Thyroid gland (tissue), 4 donors: ENCODE measurements around the gene WDR86. TPM values are rescaled to one million over a fixed set of nuclear protein-coding genes. Genes with fewer than 3 reads are reported as not detected.
A peak's percentile ranks its signal among the peaks of the same experiment; 100 is the strongest.

ENCODE experiments used
- DNase-seq, 2 donors: peaks; one replicate each; pipeline ENCODE4 v3.0.0-alpha.2; 2019
- H3K27ac ChIP-seq, 3 donors: fragments of 200-600 bp; sonication (generic); 1 replicate in 2 of 3; 2 replicates in 1 of 3; pipeline ENCODE4 v1.5.1; 2016 to 2019; ENCODE audit warnings: mild to moderate bottlenecking in 1 of 3, moderate library complexity in 1 of 3
- H3K27me3 ChIP-seq: fragments of 200-600 bp; sonication (generic); one replicate; pipeline ENCODE4 v1.5.1; 2019
- H3K36me3 ChIP-seq, 2 donors: fragments of 200-600 bp; sonication (generic); one replicate each; pipeline ENCODE4 v1.5.1; 2016 to 2019
- H3K4me1 ChIP-seq, 2 donors: fragments of 200-600 bp; sonication (generic); one replicate each; pipeline ENCODE4 v1.5.1; 2017 to 2019
- H3K4me3 ChIP-seq, 3 donors: fragments of 200-600 bp; sonication (generic); replicated peaks in 1 of 3; 1 replicate in 2 of 3; 2 replicates in 1 of 3; pipeline ENCODE4 v1.5.1; 2016; ENCODE audit warnings: mild to moderate bottlenecking in 1 of 3
- H3K9me3 ChIP-seq: fragments of 200-600 bp; sonication (generic); one replicate; pipeline ENCODE4 v1.5.1; 2017
- POLR2A ChIP-seq, 2 donors: fragments of 450-650 bp; IDR thresholded peaks; one replicate each; pipeline ENCODE4 v1.6.1; 2017; ENCODE audit warnings: antibody characterized with exemption in 2 of 2, mild to moderate bottlenecking in 2 of 2, moderate library complexity in 1 of 2
- WGBS, 2 donors: methylation state at CpG; one replicate each; pipeline ENCODE4 v1.1.5; 2017; 5-methylcytosine and 5-hydroxymethylcytosine counted together
- intact Hi-C: fragments of 100-400 bp; cut with DNase I; formaldehyde crosslinking; loops from one replicate; pipeline ENCODE4 v1.15.1; 2023
- total RNA-seq, 4 donors: library from RNA; depleted of rRNA; stranded (reverse); fragments of >200 nt; gene quantifications; one replicate each; pipeline ENCODE4 v1.2.3, GENCODE V29; 2016
- TF ChIP-seq, protein P1 (sequence below), 6 experiments: fragments of 200-600 bp in 3 of 6; fragments of 450-650 bp in 3 of 6; sonication (generic) in 3 of 6; IDR thresholded peaks; one replicate each; pipeline ENCODE4 v1.5.1; 2016 to 2019; ENCODE audit warnings: antibody characterized with exemption in 6 of 6, mild to moderate bottlenecking in 2 of 6, inconsistent platforms in 1 of 6, moderate library complexity in 1 of 6

Gene WDR86
- total RNA-seq, 4 donors from 2014 or later = 99.5 to 203 (median 142) TPM

DNA sequence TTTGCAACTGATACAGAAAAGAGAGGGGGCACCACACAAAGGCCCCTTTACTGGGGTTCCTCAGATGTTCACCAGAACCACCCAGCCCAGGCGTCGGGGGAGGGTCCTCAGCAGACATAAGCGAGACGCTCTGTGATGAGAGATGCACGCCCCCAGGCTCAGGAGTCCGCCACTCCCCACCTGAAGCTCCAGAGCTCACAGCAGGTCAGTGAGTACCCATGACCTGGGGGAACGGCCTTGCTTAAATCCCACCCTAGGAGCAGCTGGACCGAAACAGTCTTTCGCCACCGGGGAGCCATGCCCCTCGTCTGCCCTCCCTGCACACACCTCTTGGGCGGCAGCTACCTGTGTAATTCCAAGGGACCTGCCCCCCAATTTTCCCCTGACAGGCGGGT lies 27.3 kb upstream of the WDR86 start:
- WGBS, 2 donors = 95 to 98% methylated on average over 13 of the region's 13 CpGs
- Histone ChIP-seq H3K36me3 (no peaks in the 10 kb centered on the region), H3K4me3 (no peak overlapping the region), H3K9me3 (no peaks in the 10 kb centered on the region), H3K27me3 (no peaks in the 10 kb centered on the region), H3K4me1 (peaks cover 82 to 98% of the 10 kb centered on the region in 2 donors), H3K27ac (peak overlapping the region; percentile 75 to 95 (median 92))
- TF ChIP-seq, protein P1, sequence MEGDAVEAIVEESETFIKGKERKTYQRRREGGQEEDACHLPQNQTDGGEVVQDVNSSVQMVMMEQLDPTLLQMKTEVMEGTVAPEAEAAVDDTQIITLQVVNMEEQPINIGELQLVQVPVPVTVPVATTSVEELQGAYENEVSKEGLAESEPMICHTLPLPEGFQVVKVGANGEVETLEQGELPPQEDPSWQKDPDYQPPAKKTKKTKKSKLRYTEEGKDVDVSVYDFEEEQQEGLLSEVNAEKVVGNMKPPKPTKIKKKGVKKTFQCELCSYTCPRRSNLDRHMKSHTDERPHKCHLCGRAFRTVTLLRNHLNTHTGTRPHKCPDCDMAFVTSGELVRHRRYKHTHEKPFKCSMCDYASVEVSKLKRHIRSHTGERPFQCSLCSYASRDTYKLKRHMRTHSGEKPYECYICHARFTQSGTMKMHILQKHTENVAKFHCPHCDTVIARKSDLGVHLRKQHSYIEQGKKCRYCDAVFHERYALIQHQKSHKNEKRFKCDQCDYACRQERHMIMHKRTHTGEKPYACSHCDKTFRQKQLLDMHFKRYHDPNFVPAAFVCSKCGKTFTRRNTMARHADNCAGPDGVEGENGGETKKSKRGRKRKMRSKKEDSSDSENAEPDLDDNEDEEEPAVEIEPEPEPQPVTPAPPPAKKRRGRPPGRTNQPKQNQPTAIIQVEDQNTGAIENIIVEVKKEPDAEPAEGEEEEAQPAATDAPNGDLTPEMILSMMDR (IDR thresholded peaks at IDR 0.05) = no peak
- TF ChIP-seq POLR2A (IDR thresholded peaks at IDR 0.05) = no peak
- intact Hi-C loops = no loop called here
- no peak for DNase-seq

DNA sequence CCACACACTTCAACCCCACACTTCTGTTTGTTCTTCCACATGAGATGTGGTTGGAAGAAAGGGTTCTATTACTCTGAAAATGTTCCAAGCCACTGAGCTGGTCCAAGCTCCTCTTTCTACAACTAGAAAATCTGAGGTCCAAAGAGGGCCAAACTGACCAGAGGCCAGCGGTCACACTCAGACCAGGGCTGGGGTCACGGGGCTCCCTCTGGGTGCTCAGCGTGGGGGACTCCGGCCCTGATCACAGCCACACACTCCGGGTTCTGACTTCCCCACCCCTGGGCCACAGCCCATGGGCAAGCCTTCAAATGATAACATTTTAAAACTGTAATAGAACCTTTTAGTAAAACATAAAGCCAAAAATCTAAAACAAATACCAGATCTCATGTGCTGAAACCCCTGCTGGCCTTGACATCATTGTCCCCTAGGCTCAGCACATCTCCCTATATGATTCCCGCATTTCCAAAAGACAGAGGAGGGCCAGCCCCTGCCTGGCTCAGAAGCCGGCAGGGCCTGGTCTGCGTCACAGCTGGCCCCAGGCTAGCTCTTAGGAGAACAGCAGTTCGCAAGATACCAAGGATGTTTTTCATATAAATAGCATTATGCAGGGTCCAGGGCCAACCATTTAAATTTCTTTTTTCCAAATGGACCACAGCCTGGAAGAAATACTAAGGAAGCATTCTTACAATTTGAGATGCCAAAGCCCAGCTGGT lies 26.8 kb upstream of the WDR86 start:
- Histone ChIP-seq H3K4me3 (no peak overlapping the region), H3K4me1 (peaks cover 77 to 96% of the 10 kb centered on the region in 2 donors), H3K27ac (peak overlapping the region; percentile 75 to 95 (median 92)), H3K36me3 (no peaks in the 10 kb centered on the region), H3K9me3 (no peaks in the 10 kb centered on the region), H3K27me3 (no peaks in the 10 kb centered on the region)
- intact Hi-C loops = no loop called here
- DNase-seq = peak in 1 of 2 donors; percentile 32
- 60 to 69% methylated on average over 9 of the region's 9 CpGs for WGBS, 2 donors
- TF ChIP-seq POLR2A (IDR thresholded peaks at IDR 0.05) = no peak
- TF ChIP-seq, protein P1 (IDR thresholded peaks at IDR 0.05) = no peak

DNA sequence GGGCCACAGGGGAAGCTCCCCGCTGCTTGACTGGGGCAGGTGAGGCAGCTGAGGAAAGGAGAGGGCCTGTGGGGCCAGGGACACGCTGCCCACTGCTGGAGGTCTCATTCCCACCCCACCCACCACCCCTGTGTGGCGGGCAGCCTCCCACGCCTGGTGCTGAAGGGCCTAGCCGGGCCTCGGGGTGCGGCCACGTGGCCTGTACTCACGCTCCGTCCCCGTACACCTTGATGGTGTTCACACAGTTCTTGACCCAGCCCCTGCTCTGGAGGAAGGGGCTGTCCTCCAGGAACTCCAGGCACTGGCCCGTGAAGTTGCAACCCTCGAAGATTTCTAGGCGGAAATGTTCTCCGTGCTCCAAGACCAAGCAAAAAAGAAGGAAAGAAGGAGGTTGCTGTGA lies 26.1 kb upstream of the WDR86 start:
- H3K36me3 ChIP-seq = no peaks in the 10 kb centered on the region
- no peak for TF ChIP-seq POLR2A (IDR thresholded peaks at IDR 0.05)
- TF ChIP-seq, protein P1 (IDR thresholded peaks at IDR 0.05) = no peak
- peaks cover 78 to 96% of the 10 kb centered on the region in 2 donors for H3K4me1 ChIP-seq
- intact Hi-C loops = no loop called here
- peak overlapping the region; percentile 75 to 95 (median 92) for H3K27ac ChIP-seq
- no peaks in the 10 kb centered on the region for H3K27me3 ChIP-seq
- peak; percentile 63 to 72 for DNase-seq
- H3K9me3 ChIP-seq = no peaks in the 10 kb centered on the region
- WGBS, 2 donors = 41 to 66% methylated on average over 9 to 12 of the region's 15 CpGs
- H3K4me3 ChIP-seq = no peak overlapping the region

DNA sequence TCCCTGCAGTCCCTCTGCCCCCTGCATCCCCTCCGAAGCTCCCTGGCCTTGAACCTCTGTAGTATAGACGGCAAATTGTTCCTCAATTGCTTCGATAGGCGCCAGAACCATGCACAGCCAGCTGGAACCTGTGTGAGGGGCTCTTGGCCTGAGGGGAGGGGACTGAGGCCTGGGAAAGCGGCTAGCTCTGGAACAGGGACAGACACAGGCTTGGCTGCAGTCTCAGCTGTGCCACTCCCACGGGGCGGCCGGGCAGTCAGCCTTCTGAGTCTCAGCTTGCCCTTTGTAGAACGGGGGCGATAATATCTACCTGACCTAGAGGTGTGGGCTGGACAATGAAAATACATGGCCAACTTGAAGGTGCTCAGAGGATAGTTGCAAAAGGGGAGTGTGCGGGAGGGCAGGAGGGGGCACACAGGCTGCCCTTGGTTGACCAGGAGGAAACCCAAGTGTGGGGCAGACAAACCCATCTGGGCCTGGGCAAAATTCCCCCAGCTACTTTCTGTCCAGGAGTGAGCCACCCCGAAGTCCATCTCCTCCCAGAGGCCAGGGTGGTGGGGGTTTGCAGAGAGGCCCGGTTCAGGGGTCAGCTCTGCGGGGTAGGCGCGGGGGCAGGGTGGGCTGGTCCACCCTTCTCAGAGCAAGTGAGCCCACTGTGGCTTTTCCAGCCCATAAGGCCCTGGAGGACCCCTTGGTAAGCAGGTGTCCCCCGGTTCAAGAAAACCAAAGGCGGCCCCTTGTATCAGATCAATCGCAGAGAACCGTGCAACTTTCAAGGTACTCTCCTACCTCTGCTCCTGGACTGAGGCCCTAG lies 25.5 kb upstream of the WDR86 start:
- intact Hi-C loops = no loop called here
- H3K4me3 ChIP-seq = no peak overlapping the region
- no peaks in the 10 kb centered on the region for H3K36me3 ChIP-seq
- TF ChIP-seq, protein P1 (IDR thresholded peaks at IDR 0.05) = no peak
- peak in 1 of 2 donors; percentile 37 for TF ChIP-seq POLR2A (IDR thresholded peaks at IDR 0.05)
- peak; percentile 72 to 74 for DNase-seq
- WGBS, 2 donors = 61 to 72% methylated on average over 8 to 14 of the region's 20 CpGs
- peaks cover 78 to 96% of the 10 kb centered on the region in 2 donors for H3K4me1 ChIP-seq
- H3K27ac ChIP-seq = peak overlapping the region; percentile 75 to 95 (median 92)
- no peaks in the 10 kb centered on the region for H3K9me3 ChIP-seq
- no peaks in the 10 kb centered on the region for H3K27me3 ChIP-seq

DNA sequence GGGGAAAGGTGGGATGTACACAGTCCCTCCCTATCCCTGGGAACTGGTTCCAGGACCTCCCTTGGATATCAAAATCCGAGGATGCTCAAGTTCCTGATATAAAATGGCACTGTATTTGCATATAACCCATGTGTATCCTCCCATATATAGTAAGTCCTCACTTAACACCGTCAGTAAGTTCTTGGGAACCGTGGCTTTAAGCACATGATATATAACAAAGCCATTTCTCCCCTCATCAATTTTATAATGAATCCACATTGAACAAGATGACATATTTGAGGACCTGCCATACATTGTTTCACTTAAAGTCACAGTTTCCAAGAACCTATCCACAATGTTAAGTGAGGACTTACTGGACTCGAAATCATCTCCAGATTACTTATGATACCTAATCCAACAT lies 24.7 kb upstream of the WDR86 start:
- peaks cover 78 to 96% of the 10 kb centered on the region in 2 donors for H3K4me1 ChIP-seq
- TF ChIP-seq, protein P1 (IDR thresholded peaks at IDR 0.05) = no peak
- TF ChIP-seq POLR2A (IDR thresholded peaks at IDR 0.05) = no peak
- 87 to 94% methylated on average over 4 of the region's 4 CpGs for whole genome bisulfite sequencing, 2 donors

More for the DNA sequence above, 24.7 kb upstream of the WDR86 start:
- no peaks in the 10 kb centered on the region for H3K36me3 ChIP-seq
- peak overlapping the region; percentile 75 to 95 (median 92) for H3K27ac ChIP-seq
- H3K9me3 ChIP-seq = no peaks in the 10 kb centered on the region
- no peaks in the 10 kb centered on the region for H3K27me3 ChIP-seq
- DNase-seq = no peak
- no peak overlapping the region for H3K4me3 ChIP-seq
- intact Hi-C loops = no loop called here
